Panc1 (cell line): ENCODE results near the gene MB21D2. TPM values are rescaled to one million over a fixed set of nuclear protein-coding genes. Genes with fewer than 3 reads are reported as not detected.
A peak's percentile ranks its signal among the peaks of the same experiment; 100 is the strongest.

Experiments used
- ATAC-seq: fragments of 200-7000 bp; cut with Tn5 transposase; 2 replicates; pipeline ENCODE4 v1.9.1; 2020; ENCODE audit warnings: mild to moderate bottlenecking, moderate library complexity
- BruUV-seq: library from RNA; stranded (reverse); fragments of 400-500 nt; replicated peaks from 2 replicates; lab custom pipeline; 2021; lab: Mats Ljungman, UMichigan
- CTCF ChIA-PET: fragments of 300-600 bp; sonication (Branson Sonifier 250); formaldehyde crosslinking; loops from one replicate; lab custom pipeline; 2022; ENCODE audit warnings: antibody characterized with exemption; lab: Charles Lee
- POLR2A ChIA-PET: fragments of 300-600 bp; sonication (Branson Sonifier 250); formaldehyde crosslinking; loops from one replicate; lab custom pipeline; 2022; ENCODE audit warnings: antibody characterized with exemption; lab: Charles Lee
- DNase-seq: peaks from one replicate; pipeline ENCODE4 v3.0.0-alpha.2; 2010; ENCODE audit warnings: low read depth, low spot score
- H3K27ac ChIP-seq: 2 replicates; pipeline ENCODE4 v1.5.1; 2011; ENCODE audit warnings: mild to moderate bottlenecking, low read length, inconsistent platforms
- H3K27me3 ChIP-seq: fragments of 200-500 bp; sonication (Bioruptor generic); 2 replicates; pipeline ENCODE4 v1.6.0; 2014; ENCODE audit warnings: low read length, inconsistent platforms; ENCODE audit not compliant: control insufficient read depth, insufficient read depth
- H3K36me3 ChIP-seq: fragments of 200-500 bp; sonication (Bioruptor generic); 2 replicates; pipeline ENCODE4 v1.5.1; 2014; ENCODE audit warnings: inconsistent platforms, mild to moderate bottlenecking, low read length, moderate library complexity; ENCODE audit not compliant: control insufficient read depth, insufficient read depth
- H3K4me1 ChIP-seq: 2 replicates; pipeline ENCODE4 v1.5.1; 2011; ENCODE audit warnings: inconsistent platforms, mild to moderate bottlenecking, low read length, moderate library complexity; ENCODE audit not compliant: control insufficient read depth, insufficient read depth
- H3K4me3 ChIP-seq, 2 experiments: 2 replicates each; pipeline ENCODE4 v1.5.1; 2011 to 2012; ENCODE audit warnings: low read depth in 2 of 2, low read length in 2 of 2, mild to moderate bottlenecking in 2 of 2, inconsistent platforms in 1 of 2, moderate library complexity in 1 of 2
- H3K9me3 ChIP-seq: fragments of 200-500 bp; sonication (Bioruptor generic); 2 replicates; pipeline ENCODE4 v1.5.1; 2014; ENCODE audit warnings: low read depth, mild to moderate bottlenecking, inconsistent platforms, low read length, moderate library complexity; ENCODE audit not compliant: control insufficient read depth, insufficient read depth
- POLR2AphosphoS5 ChIP-seq: IDR thresholded peaks from 2 replicates; pipeline ENCODE4 v1.6.1; 2012; ENCODE audit warnings: mild to moderate bottlenecking, low read depth, low read length, moderate library complexity
- SIN3A ChIP-seq: IDR thresholded peaks from 2 replicates; pipeline ENCODE4 v1.6.1; 2012; ENCODE audit warnings: low read depth, mild to moderate bottlenecking, low read length, moderate library complexity, borderline replicate concordance; ENCODE audit not compliant: insufficient read depth
- TCF7L2 ChIP-seq: IDR thresholded peaks from 2 replicates; pipeline ENCODE4 v1.6.1; 2011; ENCODE audit warnings: mild to moderate bottlenecking, low read depth, low read length, inconsistent platforms
- in situ Hi-C: cut with HindIII; loops from 2 replicates; pipeline ENCODE4 v1.10.0; 2016; ENCODE audit warnings: low sequenced_read_pairs, low pct_unique_long_range_greater_than_20kb
- intact Hi-C: fragments of 100-400 bp; cut with micrococcal nuclease; formaldehyde crosslinking; loops from one replicate; pipeline ENCODE4 v1.10.0; 2022; ENCODE audit not compliant: unreplicated experiment
- total RNA-seq: library from RNA; stranded (reverse); gene quantifications from one replicate; pipeline ENCODE4 v1.2.1, GENCODE V29; 2021; ENCODE audit not compliant: unreplicated experiment
- TF ChIP-seq, protein P1 (sequence below): fragments of 450-650 bp; IDR thresholded peaks from 2 replicates; pipeline ENCODE4 v1.5.1; 2017; ENCODE audit warnings: mild to moderate bottlenecking
- TF ChIP-seq, protein P2 (sequence below), 2 experiments: IDR thresholded peaks; 2 replicates each; pipeline ENCODE4 v1.6.1; 2011 to 2012; ENCODE audit warnings: low read depth in 2 of 2, control low read depth in 1 of 2, low read length in 1 of 2, mild to moderate bottlenecking in 1 of 2, moderate library complexity in 1 of 2; ENCODE audit not compliant: insufficient read depth in 1 of 2

Gene MB21D2
- total RNA-seq, 1 experiment from 2014 or later = 7.8 TPM

- H3K4me3 ChIP-seq = no peak overlapping the region
- no peaks in the 10 kb centered on the region for H3K36me3 ChIP-seq
- no peak overlapping the region; the same call in 1 of the 2 replicates for H3K27ac ChIP-seq
- no peaks in the 10 kb centered on the region for H3K27me3 ChIP-seq
- ChIA-PET CTCF (interaction anchor here (0.6 to 1.7 kb wide), 5 partner anchors 98 to 1321 kb away, joined by 4 to 9 read pairs (median 6); no protein-coding TSS in a partner anchor), POLR2A (interaction anchor here (0.6 kb wide), 1 partner anchor 38 kb away, joined by 3 read pairs; no protein-coding TSS in a partner anchor)
- TF ChIP-seq POLR2AphosphoS5 (no peak), SIN3A (no peak), TCF7L2 (no peak)
- TF ChIP-seq, protein P1, sequence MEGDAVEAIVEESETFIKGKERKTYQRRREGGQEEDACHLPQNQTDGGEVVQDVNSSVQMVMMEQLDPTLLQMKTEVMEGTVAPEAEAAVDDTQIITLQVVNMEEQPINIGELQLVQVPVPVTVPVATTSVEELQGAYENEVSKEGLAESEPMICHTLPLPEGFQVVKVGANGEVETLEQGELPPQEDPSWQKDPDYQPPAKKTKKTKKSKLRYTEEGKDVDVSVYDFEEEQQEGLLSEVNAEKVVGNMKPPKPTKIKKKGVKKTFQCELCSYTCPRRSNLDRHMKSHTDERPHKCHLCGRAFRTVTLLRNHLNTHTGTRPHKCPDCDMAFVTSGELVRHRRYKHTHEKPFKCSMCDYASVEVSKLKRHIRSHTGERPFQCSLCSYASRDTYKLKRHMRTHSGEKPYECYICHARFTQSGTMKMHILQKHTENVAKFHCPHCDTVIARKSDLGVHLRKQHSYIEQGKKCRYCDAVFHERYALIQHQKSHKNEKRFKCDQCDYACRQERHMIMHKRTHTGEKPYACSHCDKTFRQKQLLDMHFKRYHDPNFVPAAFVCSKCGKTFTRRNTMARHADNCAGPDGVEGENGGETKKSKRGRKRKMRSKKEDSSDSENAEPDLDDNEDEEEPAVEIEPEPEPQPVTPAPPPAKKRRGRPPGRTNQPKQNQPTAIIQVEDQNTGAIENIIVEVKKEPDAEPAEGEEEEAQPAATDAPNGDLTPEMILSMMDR = no peak; the same call in 1 of the 2 replicates
- TF ChIP-seq, protein P2, sequence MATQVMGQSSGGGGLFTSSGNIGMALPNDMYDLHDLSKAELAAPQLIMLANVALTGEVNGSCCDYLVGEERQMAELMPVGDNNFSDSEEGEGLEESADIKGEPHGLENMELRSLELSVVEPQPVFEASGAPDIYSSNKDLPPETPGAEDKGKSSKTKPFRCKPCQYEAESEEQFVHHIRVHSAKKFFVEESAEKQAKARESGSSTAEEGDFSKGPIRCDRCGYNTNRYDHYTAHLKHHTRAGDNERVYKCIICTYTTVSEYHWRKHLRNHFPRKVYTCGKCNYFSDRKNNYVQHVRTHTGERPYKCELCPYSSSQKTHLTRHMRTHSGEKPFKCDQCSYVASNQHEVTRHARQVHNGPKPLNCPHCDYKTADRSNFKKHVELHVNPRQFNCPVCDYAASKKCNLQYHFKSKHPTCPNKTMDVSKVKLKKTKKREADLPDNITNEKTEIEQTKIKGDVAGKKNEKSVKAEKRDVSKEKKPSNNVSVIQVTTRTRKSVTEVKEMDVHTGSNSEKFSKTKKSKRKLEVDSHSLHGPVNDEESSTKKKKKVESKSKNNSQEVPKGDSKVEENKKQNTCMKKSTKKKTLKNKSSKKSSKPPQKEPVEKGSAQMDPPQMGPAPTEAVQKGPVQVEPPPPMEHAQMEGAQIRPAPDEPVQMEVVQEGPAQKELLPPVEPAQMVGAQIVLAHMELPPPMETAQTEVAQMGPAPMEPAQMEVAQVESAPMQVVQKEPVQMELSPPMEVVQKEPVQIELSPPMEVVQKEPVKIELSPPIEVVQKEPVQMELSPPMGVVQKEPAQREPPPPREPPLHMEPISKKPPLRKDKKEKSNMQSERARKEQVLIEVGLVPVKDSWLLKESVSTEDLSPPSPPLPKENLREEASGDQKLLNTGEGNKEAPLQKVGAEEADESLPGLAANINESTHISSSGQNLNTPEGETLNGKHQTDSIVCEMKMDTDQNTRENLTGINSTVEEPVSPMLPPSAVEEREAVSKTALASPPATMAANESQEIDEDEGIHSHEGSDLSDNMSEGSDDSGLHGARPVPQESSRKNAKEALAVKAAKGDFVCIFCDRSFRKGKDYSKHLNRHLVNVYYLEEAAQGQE (IDR thresholded peaks at IDR 0.05; ENCODE audit: insufficient read depth in 1 of 2, low read depth in 2 of 2, low read length in 1 of 2) = no peak
- H3K4me1 ChIP-seq = peaks cover 24% of the 10 kb centered on the region
- in situ Hi-C loops (no loop called here), intact Hi-C loops (loop anchor here (2.0 to 10.0 kb wide), 2 partner anchors 71 to 377 kb away; no protein-coding TSS in a partner anchor)
- ATAC-seq = no peak
- no TSS peak for BruUV-seq
- no peak for DNase-seq
- no peaks in the 10 kb centered on the region for H3K9me3 ChIP-seq
Observed at GRCh38 chr3:192817506-192817905, 100.2 kb downstream of the MB21D2 start.

DNA sequence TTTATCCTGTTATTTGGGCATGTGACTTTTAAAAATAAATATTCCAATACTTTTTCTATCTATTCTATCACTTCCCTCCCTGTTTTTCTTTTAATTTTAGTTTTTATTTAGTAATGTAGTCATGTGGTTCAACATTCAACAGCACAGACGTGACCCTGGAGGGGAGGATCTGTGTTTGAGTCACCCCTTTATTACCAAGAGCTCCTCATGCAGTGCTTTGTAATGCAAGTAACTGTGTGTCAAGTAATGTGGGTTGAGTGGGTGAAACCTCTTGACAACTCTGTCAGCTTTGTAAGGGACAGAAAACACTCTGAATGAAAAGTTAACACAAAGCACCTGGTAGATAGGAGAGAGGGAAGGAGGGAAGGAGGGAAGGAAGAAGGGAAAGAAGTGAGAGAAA, 100.6 kb downstream of the MB21D2 start:
- in situ Hi-C loops (no loop called here), intact Hi-C loops (loop anchor here (2.0 to 10.0 kb wide), 2 partner anchors 72 to 378 kb away; no protein-coding TSS in a partner anchor)
- Histone ChIP-seq H3K4me1 (peaks cover 24% of the 10 kb centered on the region), H3K9me3 (no peaks in the 10 kb centered on the region), H3K36me3 (no peaks in the 10 kb centered on the region), H3K4me3 (no peak overlapping the region), H3K27me3 (no peaks in the 10 kb centered on the region), H3K27ac (peak overlapping the region; percentile 41; the same call in 1 of the 2 replicates)
- TF ChIP-seq TCF7L2 = no peak
- TF ChIP-seq, protein P2 (IDR thresholded peaks at IDR 0.05; ENCODE audit: insufficient read depth in 1 of 2, low read depth in 2 of 2, low read length in 1 of 2) = no peak
- no peak for TF ChIP-seq SIN3A
- TF ChIP-seq, protein P1 = no peak
- TF ChIP-seq POLR2AphosphoS5 = no peak
- ChIA-PET CTCF (interaction anchor here (0.6 to 1.7 kb wide), 5 partner anchors 75 to 638 kb away, joined by 3 to 7 read pairs (median 5); no protein-coding TSS in a partner anchor), POLR2A (no interaction called here)
- BruUV-seq = no TSS peak
- ATAC-seq = no peak
- DNase-seq = no peak
